Adipocyte (in vitro differentiated cells): ENCODE measurements around the gene LELP1.
"Not testable (repeated sequence)": the region's sequence is repeated elsewhere in the genome, so short reads cannot be mapped to it uniquely, and the experiment has no call there.

Source experiments
- DNase-seq: peaks from one replicate; pipeline ENCODE4 v3.0.0-alpha.2; 2015; ENCODE audit warnings: low read depth
- H3K27me3 ChIP-seq: replicated peaks from 2 replicates; pipeline ENCODE4 v1.7.0; 2013; ENCODE audit warnings: mild to moderate bottlenecking, low read length, moderate library complexity; ENCODE audit not compliant: control insufficient read depth, insufficient read depth
- H3K36me3 ChIP-seq: 2 replicates; pipeline ENCODE4 v1.7.0; 2013; ENCODE audit warnings: low read length, mild to moderate bottlenecking, moderate library complexity; ENCODE audit not compliant: control insufficient read depth, insufficient read depth, severe bottlenecking
- H3K4me1 ChIP-seq: 2 replicates; pipeline ENCODE4 v1.7.0; 2013; ENCODE audit warnings: mild to moderate bottlenecking, low read length, moderate library complexity; ENCODE audit not compliant: control insufficient read depth, insufficient read depth
- H3K4me3 ChIP-seq: 2 replicates; pipeline ENCODE4 v1.7.0; 2013; ENCODE audit warnings: mild to moderate bottlenecking, low read length, moderate library complexity
- H3K9ac ChIP-seq: 2 replicates; pipeline ENCODE4 v1.7.0; 2013; ENCODE audit warnings: mild to moderate bottlenecking, low read length, moderate library complexity
- H3K9me3 ChIP-seq: 2 replicates; pipeline ENCODE4 v1.7.0; 2013; ENCODE audit warnings: mild to moderate bottlenecking, low read length, moderate library complexity; ENCODE audit not compliant: control insufficient read depth

The LELP1 gene

DNA sequence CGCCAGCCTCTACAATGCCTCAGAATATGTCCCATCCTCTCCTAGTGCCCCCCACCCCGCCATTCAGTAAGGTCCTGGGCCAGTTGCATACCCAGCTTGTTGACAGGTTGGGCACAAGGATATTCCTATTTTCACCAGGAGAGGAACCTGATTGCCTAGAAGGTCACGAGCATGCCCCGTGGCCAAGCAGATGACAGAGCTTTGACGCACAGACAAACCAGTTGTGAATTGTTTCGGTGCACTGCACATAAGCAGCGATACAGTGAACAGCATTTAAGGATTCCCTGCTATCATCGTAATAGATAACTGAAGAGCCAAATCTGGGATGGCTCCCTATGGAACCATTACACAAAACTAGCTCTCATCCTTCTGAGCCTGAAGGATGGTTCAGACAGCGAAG, 3.4 kb downstream of the LELP1 start:
- H3K36me3 ChIP-seq, result no peaks in the 10 kb centered on the region
- no peaks in the 10 kb centered on the region for H3K4me1 ChIP-seq
- H3K9ac ChIP-seq, result no peak overlapping the region
- H3K4me3 ChIP-seq, result no peak overlapping the region
- no peaks in the 10 kb centered on the region for H3K9me3 ChIP-seq
- H3K27me3 ChIP-seq, result peaks cover 33% of the 10 kb centered on the region
- no peak for DNase-seq

DNA sequence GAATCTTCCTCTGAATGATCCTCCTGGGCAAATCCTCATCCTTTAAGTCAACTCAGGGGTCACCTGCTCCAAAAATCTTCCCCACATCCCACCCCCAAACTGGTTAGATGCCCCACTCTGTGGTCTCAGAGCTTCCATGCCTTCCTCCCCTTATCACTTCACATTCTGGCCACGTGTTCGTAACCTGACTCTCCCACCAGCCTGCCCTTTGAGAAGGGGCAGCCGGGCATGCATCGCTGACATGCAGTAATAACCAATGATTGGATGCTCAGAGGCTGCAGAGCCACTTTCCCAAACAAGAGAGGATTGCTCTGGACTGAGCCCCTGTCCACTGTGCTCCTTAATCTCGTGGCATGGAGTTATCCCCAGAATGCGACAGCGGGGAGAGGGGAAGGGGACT, 7.0 kb downstream of the LELP1 start:
- Histone ChIP-seq H3K36me3 (no peaks in the 10 kb centered on the region), H3K9ac (no peak overlapping the region), H3K4me3 (no peak overlapping the region), H3K9me3 (no peaks in the 10 kb centered on the region), H3K4me1 (no peaks in the 10 kb centered on the region), H3K27me3 (peaks cover 26% of the 10 kb centered on the region)
- no peak for DNase-seq

DNA sequence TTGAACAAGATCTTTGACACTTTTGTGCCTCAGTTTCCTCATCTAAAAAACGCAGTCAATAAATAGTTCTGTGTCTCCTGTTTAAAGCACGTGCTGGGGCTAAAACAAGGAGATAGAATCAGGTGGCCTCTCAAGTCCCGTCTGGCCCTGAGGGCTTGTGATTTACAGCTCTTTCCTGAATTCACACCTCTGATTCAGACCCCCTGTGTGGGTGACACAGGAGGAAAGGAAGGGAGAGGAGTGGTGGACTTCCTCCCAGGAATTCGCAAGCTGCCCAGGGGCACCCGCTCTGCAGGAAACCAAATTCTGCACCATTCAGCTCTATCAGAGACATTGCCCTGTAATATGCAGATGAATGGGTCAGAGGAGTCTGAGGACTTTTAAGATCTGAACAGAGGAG, 9.0 kb downstream of the LELP1 start:
- Histone ChIP-seq H3K9me3 (no peaks in the 10 kb centered on the region), H3K9ac (no peak overlapping the region)
- DNase-seq, result no peak

DNA sequence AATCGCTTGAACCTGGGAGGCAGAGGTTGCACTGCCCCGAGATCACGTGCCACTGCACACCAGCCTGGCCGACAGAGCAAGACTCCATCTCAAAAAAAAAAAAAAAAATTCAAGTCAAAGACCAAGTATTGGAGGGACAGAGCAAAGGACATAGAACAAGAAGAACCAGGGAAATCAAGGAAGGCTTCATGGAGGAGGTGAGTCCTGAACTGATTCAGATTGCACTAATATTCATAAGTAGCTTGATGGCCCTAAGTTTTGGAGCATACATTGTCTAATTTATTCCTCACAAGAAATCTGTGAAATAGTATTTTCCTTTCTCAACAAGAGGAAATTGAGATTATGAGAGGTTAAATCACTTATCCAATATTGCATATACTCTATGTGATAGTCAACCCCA, 10.3 kb downstream of the LELP1 start:
- H3K36me3 ChIP-seq, result no peaks in the 10 kb centered on the region
- H3K4me1 ChIP-seq, result no peaks in the 10 kb centered on the region
- H3K4me3 ChIP-seq, result no peak overlapping the region
- no peak for DNase-seq
- no peaks in the 10 kb centered on the region for H3K9me3 ChIP-seq
- no peak overlapping the region for H3K9ac ChIP-seq
- peaks cover 17% of the 10 kb centered on the region for H3K27me3 ChIP-seq

More for the DNA sequence above, 9.0 kb downstream of the LELP1 start:
- no peak overlapping the region for H3K4me3 ChIP-seq
- no peaks in the 10 kb centered on the region for H3K4me1 ChIP-seq
- H3K27me3 ChIP-seq, result peaks cover 17% of the 10 kb centered on the region
- H3K36me3 ChIP-seq, result no peaks in the 10 kb centered on the region

DNA sequence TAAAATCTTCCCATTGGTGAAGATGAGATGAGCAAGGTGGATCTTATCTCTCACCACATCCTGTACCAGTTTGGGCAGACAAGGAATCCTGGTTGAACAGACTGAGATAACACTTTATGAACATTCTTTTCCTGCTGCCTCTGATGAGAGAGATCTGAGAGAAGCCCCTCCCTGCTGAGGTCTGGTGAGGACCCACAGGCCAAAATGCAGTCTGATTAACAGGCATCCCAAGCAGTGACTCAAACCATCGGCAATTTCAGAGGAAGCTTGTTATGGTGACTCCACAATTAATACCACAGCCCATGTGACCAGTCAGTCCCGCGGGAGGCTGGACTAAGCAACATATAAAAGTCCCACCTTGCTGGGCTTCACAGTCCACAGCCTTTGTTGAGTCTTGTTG, 14.0 kb downstream of the LELP1 start, which contains the start of gene PRR9:
TSS of gene PRR9 (plus strand) at position 373 of the 400 bp plus-strand sequence. CDS start 561 bp downstream, outside the sequence.
- DNase-seq, result no peak
- Histone ChIP-seq H3K9me3 (no peaks in the 10 kb centered on the region), H3K36me3 (no peaks in the 10 kb centered on the region), H3K4me3 (no peak within 1 kb of the TSS), H3K9ac (no peak within 1 kb of the TSS), H3K27me3 (peaks cover 22% of the 10 kb centered on the region), H3K4me1 (no peaks in the 10 kb centered on the region)

DNA sequence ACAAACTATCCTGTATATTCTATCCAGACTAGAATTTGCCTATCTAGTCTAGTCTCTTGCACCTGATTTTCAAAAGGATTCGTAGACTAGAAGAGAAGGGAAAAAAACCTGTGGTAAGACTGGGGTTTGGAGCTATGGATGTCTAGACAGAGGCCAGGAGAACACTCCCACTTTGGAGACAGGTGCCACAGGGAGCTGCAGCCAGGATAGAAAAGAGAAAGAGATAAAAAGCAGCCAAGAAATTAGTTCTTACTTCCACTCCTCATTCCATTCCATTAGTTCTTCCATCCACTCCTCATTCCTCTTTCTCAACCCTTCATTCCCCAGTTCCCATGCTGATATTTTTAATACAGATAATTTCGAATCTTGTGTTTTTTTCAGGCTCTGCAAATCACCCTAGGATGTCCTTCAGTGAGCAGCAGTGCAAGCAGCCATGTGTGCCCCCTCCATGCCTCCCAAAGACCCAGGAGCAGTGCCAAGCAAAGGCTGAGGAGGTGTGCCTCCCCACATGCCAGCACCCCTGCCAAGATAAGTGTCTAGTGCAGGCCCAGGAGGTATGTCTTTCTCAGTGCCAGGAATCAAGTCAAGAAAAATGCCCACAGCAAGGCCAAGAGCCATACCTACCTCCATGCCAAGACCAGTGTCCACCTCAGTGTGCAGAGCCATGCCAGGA, 14.7 kb downstream of the LELP1 start:
- Histone ChIP-seq H3K9ac (no peak overlapping the region), H3K27me3 (peaks cover 22% of the 10 kb centered on the region), H3K36me3 (no peaks in the 10 kb centered on the region), H3K9me3 (no peaks in the 10 kb centered on the region), H3K4me3 (no peak overlapping the region), H3K4me1 (no peaks in the 10 kb centered on the region)
- DNase-seq, result no peak

DNA sequence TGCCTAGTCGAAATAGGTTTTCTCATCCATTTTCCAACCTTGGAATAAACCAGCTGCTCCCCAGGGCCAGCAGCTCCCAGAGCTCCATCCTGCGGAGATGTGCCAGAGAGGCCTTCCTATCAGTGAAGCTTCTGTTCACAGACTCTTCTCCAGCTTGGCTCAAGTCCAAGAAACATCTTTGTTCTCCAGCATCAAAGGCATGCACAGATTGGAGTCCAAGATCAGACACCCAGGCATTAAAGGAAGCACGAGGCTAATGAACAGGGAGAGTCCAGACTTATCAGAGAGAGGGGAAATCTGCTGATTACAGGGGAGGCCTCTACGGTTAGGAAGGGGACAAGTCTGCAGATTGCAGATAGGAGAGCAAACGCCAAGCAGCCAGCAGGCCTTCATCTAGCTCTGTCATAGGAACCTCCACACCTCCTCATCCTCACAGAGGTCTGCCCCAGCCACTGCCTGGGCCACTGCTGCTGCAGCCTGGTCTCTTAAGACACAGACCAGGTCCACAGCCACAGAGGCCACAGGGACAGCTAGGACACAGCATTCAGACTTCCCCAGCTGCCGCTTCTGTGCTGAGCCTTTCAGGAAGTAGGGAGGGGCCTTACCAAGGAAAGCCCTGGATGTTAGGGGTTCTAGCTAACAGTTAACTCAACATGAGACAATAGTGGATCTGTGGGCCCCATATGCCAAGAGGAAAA, 17.5 kb downstream of the LELP1 start:
- DNase-seq, result no peak
- H3K27me3 ChIP-seq, result peaks cover 23% of the 10 kb centered on the region

DNA sequence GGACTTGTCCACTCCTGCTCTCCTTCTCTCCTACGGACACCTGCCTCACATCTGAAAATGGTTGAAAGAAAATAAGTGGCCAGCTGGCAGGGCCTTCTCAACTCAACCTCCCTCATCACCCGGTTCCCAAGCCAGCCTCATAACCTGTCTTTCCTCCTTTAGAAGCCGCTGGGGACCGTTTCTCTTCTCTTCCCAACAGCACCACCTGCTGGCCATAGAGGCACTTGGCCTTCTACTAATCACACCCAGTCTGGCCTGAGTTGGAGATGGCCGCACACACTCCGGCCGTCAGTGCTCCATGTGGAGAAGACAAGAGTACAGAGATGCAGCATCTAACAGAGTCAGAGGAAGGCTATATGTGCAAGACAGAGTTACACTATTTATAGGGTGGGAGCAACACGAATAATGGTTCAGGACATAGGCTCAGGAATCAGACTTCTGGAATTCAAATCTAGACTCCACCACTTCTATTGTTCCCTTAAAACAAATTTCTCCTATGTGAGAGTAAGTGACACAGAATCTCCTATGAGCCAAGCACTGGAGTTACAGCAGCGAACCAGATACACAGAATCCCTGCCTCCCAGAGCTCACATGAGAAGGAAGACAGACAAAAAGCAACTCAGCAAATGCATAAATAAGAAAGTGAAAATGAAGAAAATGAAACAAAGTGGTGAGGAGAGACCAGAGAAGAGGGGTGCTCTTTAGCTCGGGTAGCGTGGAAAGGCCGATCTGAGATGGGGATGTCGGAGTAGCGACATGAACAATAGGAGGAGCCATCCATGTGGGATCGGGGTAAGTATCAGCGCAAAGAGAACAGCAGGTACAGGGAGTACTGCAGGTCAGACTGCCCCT, 20.0 kb downstream of the LELP1 start:
- not testable (repeated sequence) for H3K9ac ChIP-seq, H3K4me1 ChIP-seq, H3K4me3 ChIP-seq, H3K9me3 ChIP-seq, H3K36me3 ChIP-seq
- H3K27me3 ChIP-seq, result peaks cover 29% of the 10 kb centered on the region
- peak; percentile 58 for DNase-seq

More for the DNA sequence above, 17.5 kb downstream of the LELP1 start:
- no peaks in the 10 kb centered on the region for H3K4me1 ChIP-seq
- H3K4me3 ChIP-seq, result no peak overlapping the region
- no peak overlapping the region for H3K9ac ChIP-seq
- H3K9me3 ChIP-seq, result no peaks in the 10 kb centered on the region
- H3K36me3 ChIP-seq, result no peaks in the 10 kb centered on the region

DNA sequence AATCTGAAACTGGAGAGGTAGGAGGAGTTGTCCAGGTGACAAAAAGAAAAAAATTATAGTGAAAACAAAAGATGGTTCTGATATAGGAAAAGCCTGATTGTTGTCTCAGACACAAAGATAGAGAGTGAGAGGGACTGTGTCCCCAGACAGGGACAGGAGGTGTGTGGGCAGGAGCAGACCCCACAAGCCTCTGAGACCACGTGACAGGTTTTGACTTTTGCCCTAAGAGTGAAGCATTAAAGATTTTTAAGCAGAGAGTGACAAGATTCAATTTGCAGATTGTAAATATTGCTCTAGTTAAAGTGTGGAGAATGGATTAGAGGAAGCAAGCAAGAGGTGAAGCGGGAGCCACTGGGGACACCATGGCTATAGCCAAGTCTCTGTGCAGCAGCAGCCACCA, 24.6 kb downstream of the LELP1 start:
- Histone ChIP-seq H3K36me3 (no peaks in the 10 kb centered on the region), H3K9ac (no peak overlapping the region), H3K9me3 (no peaks in the 10 kb centered on the region), H3K4me3 (no peak overlapping the region), H3K4me1 (peaks cover 4% of the 10 kb centered on the region), H3K27me3 (peaks cover 24% of the 10 kb centered on the region)
- no peak for DNase-seq

DNA sequence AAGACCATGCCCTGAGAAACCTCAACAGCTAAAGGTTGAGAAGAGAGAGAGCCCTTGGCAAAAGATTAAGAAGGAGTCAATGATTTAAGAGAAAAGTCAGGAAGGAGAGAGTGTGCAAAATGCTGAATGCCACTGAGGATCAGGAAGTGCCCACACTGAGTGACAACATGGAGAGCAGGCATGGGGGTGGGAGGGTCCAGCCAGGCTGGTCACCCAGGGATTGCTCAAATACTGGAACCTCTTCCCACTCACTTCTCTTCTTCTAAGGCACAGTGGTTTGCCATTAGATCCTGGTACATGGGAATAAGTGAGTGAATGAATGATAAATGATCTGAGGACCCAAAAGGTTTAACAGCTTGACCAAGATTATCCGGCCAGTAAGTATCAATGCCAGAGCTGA, 25.3 kb downstream of the LELP1 start:
- DNase-seq, result no peak

More for the DNA sequence above, 25.3 kb downstream of the LELP1 start:
- Histone ChIP-seq H3K4me1 (peaks cover 4% of the 10 kb centered on the region), H3K36me3 (no peaks in the 10 kb centered on the region), H3K9me3 (no peaks in the 10 kb centered on the region), H3K27me3 (peaks cover 24% of the 10 kb centered on the region), H3K4me3 (no peak overlapping the region), H3K9ac (no peak overlapping the region)
